NCI-H2081 (cell line): ENCODE measurements around the gene TWF2.

Source experiments
- DNase-seq, 2 experiments: peaks; one replicate each; lab custom pipeline; 2025; lab: John Stamatoyannopoulos, UW

TWF2 gene

GRCh38 chr3:52222319-52223221, 16.4 kb downstream of the TWF2 start:
- DNase-seq, result no peak

GRCh38 chr3:52221563-52222318, 17.2 kb downstream of the TWF2 start:
- DNase-seq, result no peak

GRCh38 chr3:52221141-52221562, 17.8 kb downstream of the TWF2 start:
- no peak for DNase-seq

GRCh38 chr3:52220380-52221026, 18.5 kb downstream of the TWF2 start:
- DNase-seq, result peak; percentile 55 to 62

GRCh38 chr3:52218937-52219650, 19.9 kb downstream of the TWF2 start:
- DNase-seq, result no peak

- no peak for DNase-seq
Observed at GRCh38 chr3:52218454-52218853, 20.5 kb downstream of the TWF2 start.

- no peak for DNase-seq
Observed at GRCh38 chr3:52218026-52218425, 20.9 kb downstream of the TWF2 start.

- DNase-seq, result no peak
Observed at GRCh38 chr3:52217409-52217805, 21.6 kb downstream of the TWF2 start.

- peak in 1 of 2 experiments; percentile 41 for DNase-seq
Observed at GRCh38 chr3:52216585-52217408, 22.2 kb downstream of the TWF2 start.

GRCh38 chr3:52215351-52215750, 23.6 kb downstream of the TWF2 start:
- no peak for DNase-seq

GRCh38 chr3:52213901-52214300, 25.1 kb downstream of the TWF2 start:
- DNase-seq, result no peak

- DNase-seq, result no peak
Observed at GRCh38 chr3:52213005-52213404, 26.0 kb downstream of the TWF2 start.

GRCh38 chr3:52211268-52211891, 27.6 kb downstream of the TWF2 start:
- no peak for DNase-seq

- DNase-seq, result no peak
Observed at GRCh38 chr3:52210550-52211046, 28.4 kb downstream of the TWF2 start.

- no peak for DNase-seq
Observed at GRCh38 chr3:52210037-52210436, 28.9 kb downstream of the TWF2 start.

GRCh38 chr3:52208556-52208955, 30.4 kb downstream of the TWF2 start:
- DNase-seq, result no peak

- DNase-seq, result no peak
Observed at GRCh38 chr3:52205727-52206372, 33.1 kb downstream of the TWF2 start.

GRCh38 chr3:52204337-52205073, 34.5 kb downstream of the TWF2 start:
- peak; percentile 74 to 91 for DNase-seq

- no peak for DNase-seq
Observed at GRCh38 chr3:52203701-52204100, 35.3 kb downstream of the TWF2 start.
